GM19468 (cell line): ENCODE results near the gene HOXB4.

Source experiments
- ATAC-seq: cut with Tn5 transposase; IDR thresholded peaks from one replicate; pipeline ENCODE4 v1.9.1; 2021; ENCODE audit warnings: mild to moderate bottlenecking, moderate library complexity, moderate number of reproducible peaks; ENCODE audit not compliant: unreplicated experiment; ENCODE audit errors: extremely low read depth

Gene HOXB4

DNA sequence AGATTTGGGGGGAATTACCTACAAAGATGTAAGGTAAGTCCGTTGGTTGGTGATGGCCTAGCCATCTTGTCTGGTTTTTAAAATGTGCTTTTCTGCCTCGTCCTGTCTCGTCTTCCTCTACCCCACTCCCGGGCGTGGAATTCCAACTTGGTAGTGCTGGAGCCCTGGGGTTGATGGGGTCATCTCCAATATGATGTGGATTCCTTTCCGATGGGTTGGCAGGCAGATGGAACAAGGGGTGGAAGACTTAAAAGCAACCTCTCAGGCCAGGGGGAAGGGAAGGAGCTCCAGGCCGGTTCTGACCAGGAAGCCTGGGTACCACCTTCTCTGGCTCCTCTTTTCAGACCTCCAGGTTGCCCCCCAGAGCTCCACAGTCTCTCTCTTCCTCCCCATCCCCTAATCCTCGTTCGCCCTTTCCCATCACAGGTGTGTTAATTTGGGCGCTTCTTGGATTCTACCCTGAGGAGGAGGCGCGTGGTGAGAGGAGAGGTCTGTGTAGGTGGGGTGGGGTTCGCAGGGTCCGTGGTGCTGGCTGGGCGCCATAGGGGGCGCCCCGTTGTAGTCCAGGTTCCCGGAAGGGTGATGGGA, 28.1 kb downstream of the HOXB4 start:
- ATAC-seq, result no peak

DNA sequence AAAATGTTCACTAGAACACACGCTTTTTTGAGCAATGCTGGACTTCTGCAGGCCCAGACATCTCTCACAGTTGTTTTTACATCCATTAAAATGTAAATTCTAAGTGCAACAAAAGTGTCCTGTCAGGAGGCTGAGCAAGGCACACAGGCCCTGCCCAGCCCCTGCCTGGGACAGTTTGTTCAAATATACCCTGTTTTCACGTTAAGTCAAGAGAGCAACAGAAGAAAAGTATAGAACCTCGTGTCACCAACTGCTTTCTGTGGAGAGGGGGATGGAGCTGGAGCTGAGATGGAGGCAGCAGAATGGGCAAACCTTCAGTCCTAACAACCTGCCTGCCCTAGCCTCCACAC, 28.9 kb downstream of the HOXB4 start:
- no peak for ATAC-seq

DNA sequence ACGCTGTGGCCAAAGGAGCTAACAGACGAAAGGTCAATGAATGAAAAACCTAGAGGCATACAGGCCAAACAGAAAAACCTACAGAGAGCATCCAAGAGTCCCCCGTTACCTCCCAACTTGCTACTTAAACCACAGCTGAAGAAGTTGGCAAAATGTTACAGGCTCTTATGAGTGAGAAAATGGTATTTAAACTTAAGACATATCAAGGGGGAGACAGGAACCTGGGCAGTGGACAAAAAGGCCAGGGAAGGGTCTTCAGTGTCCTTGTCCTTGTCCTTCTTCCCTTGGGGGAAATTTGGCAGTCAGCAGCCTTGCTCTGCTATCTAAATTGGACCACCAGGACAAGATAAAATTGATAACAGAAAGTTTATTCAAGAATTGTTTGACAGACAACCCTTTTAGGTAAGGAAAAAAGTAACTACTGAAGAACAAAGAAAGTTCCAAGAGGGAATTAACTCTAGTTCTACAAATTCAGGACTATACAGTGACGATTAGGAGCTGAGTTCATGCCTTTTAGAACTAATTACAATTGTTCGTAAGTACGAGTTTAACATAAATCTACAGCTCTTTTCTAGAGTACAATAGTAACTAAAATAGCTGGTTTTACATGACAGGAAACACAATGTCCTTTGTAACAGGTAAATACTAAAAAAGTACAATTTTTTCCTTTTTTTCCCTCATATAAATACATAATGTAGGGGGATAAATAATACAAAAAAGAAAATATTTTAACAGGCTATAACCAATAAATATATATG, 29.4 kb downstream of the HOXB4 start:
- no peak for ATAC-seq

DNA sequence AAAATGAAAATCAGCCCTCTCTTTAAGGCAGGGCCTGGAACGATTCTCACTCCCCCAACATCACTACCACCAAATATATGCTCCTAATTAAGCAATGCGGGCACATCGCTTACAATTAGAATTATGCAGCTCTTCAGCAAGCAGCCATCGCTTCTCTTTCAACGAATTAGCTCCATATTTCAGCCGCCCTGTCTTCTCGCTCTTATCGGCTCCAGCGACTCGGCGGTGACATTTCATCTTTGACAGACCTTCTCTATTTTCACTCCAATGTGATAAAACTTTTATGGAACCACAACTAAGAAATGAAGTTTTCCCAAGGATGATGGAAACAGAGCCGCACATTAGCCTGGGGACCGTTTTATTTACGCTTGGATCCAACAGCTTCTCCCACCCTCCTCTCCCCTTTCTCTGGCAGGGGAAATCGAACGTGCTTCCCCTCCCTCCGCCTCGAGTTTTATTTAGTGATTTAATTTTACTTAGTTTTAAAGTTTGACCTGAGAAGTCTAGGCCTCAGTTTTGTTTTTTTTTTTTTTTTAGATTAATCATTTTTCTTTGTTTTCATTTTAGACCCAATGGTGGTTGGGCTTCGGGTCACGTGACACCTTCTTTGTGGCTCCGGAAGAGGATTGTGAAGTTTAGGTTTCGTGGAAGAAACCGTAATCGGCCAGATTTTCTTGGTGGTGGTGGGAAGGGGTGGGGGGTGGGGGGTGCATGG, 30.2 kb downstream of the HOXB4 start:
- ATAC-seq, result no peak

DNA sequence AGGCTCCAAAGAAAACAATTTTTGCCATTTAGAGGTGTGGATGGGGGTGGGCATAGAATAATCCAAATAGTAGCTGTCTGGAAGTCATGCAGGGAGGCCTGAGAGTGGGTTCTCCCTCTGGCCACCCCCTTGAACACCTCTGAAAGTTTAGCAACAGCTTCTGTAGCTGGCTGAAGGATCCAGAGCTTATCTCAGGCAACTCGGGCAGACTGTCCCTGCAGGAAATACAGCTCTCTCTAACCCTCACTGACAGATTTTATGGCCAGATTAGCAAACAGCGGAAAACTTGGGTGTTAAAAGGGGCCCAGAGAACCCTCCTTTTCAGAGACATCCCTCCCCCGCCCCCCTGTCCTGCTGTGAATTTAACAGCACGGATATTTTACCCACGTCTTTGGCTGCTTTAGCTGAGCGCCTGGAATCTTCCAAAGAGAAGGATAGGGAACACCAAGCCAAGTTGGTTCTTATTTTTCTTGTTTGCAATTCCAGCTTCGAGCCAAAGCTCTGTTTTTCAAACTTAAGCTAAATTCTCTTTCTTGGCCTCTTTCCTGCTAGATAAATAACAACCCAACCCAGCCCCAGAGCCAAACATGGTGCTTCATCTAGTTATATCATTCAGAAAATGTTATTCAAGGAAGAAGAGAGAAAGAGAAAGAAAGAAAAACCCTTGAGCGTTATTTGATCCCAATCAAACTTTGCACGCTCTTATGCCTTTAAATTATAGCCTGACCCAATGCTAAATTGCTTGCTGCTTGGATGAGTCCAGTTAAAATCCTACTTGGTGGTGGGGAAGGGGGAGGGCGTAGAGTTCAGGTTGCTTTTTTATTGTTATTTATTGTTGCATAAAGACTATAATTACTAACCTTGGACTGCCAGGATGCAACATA, 31.0 kb downstream of the HOXB4 start:
- no peak for ATAC-seq

DNA sequence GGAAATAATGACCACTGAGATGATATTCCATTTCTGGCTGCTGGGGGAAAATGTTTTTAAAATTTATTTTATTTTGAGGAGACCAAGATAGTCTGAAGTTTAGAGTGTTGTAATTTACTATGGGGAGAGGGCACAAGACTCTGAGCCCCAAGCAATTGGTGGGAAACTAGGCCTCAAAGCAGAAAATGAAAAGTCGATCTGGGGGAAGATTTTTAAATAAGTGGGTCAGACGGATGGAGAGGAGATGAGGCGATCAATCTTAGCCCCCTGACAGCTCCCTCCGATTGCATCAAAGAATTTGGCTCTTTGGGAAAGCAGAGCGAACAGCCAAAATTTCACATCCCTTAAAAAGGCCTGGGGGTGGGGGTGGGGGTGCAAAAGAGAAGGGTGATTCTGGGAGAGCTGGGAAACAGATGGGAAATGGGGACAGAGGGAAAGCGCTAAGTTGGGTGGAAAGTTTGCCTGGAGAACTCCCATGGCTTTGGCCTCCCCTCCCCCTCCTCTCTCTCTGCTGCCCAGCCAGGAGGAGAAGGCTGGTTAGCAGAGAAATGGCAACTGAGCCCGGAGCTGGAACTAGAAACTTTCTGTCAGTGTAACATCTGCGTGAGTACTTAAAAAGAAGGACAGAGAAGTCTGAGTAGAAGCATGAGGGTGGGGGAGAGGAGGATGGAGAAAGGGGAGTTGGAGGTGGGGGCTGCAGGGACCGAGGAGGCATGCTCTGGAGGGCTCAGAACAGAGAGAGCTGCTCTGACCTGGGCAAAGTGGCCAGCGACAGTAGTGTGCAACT, 31.8 kb downstream of the HOXB4 start:
- ATAC-seq, result no peak

DNA sequence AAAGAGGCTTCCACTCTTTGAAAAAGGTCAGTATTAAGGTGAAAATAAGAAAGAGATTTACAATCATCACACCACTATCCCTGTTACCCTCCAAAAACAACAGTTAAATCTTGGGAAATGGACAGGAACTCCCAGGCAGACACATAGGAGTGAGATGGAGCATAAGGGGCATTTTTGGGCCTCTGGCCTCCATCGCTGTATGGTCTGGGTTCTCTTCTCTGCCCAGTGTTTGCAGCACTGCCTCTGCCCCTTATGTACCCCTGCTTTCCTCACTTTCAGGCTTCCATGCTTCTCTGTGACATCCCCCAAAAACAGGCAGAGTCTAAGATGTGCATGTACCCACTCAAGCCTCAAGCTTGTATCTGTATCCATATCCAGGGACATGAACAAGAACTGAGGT, 32.6 kb downstream of the HOXB4 start:
- no peak for ATAC-seq

DNA sequence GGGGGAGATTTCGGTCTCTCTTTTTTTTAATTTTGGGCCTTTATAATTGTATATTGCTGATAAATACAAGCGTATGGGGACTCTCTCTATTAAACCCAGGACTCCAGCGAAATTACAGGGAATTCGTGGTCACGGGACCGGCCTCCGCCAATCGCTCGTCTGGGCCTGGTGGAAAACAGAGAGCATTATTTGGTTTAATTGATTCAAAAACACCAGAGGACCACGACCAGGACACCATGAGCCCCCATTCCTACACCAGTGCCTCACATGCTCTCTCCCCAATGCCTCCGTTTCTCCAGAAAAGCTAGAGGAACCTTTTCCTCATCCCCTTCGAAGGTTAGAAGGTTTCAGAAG, 33.2 kb downstream of the HOXB4 start, which contains the start of gene HOXB2:
Gene HOXB2, minus strand, starts transcription at position 88 of the 354 bp plus-strand sequence. CDS start 198 bp downstream, outside the sequence.
- ATAC-seq, result no peak

DNA sequence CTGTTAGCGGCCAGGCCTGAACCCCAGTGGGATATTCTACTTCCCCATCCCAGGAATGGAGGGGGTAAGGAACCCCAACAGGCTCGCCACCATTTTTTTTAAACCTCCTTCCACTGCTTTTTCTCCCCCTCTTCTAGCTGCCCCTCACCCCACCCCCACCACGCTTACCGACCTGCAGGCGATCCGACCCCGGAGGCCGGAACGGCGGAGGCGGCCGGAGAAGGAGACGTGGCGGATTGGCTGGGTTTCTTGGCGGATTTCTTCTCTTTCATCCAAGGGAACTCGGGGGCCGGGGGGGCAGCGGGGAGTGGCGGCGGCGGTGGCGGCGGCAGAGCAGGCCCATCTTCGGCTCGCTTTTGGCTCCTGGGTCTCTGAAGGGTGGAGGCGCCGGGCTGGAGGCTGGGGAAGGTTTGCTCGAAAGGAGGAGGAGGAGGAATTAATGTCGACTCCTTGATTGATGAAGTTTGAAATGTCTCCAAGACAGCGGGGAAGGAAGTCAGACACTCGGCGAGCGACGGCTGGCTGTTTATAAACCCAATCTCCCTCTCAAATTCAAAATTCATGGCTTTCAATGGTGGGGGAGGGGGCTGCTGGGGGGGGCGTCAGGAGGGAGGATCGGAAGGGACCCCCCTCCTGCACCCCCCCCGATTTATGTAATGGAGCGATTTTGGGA, 33.7 kb downstream of the HOXB4 start:
- ATAC-seq, result no peak

DNA sequence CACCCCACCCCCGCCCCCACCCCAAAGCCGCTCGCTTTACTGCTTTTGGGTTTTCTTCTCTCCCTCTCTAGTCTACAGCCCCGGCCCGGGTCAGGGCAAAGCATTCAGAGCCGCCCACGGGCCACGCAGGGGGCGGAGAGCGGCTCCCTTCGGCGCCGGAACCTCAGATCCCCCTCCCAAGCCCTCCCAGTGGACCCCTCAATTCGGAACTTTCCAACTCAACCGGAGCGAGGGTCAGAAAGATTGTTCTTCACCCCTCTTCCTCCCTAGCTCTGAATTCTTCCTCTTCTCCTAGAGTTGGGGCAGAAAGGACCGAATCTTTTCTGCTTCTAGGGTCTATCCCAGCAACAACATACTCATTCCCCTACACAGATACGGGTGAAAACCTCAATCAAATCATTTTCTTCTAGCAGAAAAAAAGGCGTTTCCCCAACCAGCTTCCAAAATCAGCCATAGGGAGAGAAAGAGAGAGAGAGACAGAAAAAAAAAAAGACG, 34.2 kb downstream of the HOXB4 start:
- ATAC-seq, result no peak

DNA sequence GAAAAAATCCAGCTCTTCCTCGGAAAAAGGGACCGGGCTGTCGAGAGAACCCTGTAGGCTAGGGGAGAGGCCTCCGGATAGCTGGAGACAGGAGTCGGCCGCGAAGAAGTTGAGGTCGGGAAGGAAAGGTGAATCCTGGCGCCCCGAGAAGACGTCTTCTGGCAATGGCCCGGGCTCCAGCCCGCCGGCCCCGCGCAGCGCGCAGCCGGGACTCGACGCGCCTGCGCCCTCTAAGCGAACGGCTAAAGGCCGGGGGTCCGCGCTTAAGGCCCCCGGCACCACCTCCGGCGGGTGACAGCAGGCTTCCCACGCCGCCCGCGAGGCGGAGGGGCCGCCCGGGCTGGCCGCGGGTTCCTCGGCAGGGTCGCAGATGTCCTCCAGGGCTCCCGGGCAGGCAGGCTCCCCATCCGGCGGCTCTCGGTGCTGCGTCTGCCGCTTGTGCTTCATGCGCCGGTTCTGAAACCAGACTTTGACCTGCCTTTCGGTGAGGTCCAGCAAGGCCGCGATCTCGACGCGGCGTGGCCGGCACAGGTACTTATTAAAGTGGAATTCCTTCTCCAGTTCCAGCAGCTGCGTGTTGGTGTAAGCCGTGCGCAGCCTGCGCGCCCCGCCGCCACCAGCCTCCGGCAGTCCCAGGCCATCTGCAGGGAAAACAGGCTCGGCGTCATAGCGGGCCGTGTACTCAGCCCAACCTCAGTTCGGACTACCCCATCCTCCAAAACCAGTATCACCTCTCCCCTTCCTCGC, 34.9 kb downstream of the HOXB4 start:
- ATAC-seq, result no peak

DNA sequence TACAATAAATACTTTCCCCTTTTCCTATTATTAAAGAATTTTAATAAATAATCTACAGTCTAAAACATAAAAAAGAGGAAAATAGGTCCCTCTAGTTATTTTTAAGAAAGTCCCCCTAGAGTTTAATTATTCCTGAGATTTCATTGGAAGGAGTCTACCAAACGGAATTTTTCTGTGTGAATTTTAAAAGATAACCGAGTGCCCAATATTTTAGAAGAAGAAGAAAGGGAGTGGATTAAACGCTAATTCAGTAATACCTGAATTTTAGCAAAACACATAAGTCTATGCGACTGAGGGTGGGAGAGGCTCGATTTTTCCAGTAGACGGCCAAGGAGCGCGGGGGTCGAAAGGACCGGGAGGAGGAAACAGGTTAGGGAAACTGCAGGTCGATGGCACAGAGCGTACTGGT, 35.4 kb downstream of the HOXB4 start:
- no peak for ATAC-seq

DNA sequence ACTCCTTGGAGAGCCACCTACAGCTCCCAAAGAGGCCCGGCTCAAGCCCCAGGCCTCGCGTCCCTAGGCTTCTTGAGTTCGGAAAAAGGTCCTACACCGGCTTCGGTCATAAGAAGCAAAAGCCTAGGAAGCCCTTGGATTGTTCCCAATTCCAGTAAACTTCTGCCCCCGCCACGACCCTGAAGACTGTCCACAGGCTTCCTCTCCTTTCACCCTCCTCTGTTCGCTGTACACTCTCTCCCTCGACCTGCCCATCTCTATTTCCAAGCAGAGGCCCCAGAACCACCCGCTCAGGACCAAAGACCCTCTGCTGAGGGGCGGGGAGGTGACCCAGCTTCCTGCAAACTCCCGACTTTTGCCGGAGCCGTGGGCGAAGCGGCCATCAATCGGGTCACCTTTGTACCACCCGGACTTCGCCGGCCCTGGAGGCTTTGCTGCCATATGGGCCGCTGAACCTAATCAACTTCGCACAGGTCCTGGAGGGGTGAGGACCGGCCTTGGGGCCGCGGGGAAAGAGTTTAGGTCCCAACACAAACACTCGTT, 36.0 kb downstream of the HOXB4 start:
- ATAC-seq, result no peak

DNA sequence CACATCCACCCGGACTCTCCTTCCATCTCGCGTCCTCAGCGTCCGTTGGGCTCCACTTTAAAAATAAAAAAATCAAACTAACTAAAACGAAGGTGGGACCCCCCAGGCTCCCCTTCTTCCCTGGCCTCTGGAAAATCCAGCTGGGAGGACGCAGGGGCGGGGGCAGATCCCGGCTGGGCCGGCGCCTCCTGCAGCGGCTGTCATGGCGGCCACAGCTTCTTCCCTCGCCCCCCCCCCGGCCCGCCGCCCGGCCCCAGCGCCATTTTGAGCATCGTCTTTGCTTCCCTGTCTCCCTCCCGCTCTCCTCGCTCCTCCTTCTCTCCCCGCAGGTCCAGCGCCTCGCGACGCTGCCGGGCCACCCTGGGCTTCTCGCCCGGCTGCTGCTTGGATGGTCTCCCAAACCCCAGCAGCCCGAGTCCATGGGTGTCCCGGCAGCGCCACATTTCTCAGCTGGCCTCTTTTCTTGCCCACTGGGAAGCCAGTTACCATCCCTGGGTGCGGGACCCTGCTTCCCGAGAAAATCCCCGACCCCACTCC, 36.5 kb downstream of the HOXB4 start:
- no peak for ATAC-seq

DNA sequence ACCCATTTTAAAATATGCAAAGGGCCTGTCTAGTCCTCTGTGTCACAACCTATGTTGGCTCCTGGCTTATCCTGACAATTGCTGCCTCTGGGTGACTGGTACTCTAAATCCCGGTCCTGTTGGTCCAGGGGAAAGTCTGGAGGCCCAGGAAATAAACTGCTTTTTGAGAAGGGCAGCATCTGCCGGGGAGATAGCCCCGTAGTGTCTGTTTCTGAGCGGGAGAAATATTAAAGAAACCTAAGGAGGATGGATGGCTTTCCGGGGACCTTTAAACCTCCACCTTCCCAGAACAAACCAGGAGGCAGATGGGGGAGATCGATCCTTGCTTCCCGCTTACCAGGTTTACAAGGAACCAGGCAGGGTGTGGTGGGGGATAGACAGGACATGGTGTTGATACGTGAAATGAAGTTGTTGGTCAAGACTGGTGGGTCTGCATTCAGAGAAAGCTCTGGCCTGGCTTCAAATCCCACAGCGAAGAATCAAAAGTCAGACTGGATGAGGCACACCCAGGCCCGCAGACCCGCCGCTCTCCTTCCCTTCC, 37.0 kb downstream of the HOXB4 start:
- ATAC-seq, result no peak

DNA sequence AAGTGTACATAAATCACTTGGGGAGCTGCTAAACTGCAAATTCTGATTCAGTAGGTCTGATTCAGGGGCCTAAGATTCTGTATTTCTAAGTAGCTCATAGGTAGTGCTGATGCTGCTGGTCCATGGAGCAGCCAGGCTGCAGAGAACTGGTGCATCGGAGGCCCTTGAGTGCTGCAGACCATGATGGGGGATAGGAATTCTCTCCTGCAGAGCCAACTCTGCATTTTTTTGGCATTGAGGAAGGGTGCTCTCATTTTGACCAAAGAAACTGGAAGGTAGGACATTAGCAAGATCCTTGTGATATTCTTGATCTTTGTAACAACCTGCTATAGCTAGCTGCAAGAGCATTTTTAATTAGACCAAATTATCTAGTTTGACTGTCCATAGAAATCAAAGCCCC, 37.9 kb downstream of the HOXB4 start:
- ATAC-seq, result no peak

DNA sequence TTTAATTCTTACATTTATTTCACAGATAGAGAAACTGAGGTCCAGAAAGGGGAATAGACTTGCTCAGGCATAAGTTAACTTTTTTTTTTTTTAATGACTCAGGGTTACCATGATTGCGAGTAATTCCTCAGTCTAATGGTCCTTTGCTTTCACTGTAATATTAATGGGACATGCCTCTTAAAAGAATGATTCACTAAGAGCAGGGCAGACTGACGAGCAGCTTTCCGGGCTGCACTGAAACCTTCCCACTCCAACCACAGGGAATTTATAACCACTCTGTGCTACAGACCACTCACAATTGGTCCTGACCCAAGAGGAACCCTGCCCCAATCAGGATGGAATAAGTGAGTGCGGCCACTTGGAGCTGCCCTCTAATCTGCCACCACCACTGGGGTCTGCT, 39.0 kb downstream of the HOXB4 start:
- no peak for ATAC-seq

DNA sequence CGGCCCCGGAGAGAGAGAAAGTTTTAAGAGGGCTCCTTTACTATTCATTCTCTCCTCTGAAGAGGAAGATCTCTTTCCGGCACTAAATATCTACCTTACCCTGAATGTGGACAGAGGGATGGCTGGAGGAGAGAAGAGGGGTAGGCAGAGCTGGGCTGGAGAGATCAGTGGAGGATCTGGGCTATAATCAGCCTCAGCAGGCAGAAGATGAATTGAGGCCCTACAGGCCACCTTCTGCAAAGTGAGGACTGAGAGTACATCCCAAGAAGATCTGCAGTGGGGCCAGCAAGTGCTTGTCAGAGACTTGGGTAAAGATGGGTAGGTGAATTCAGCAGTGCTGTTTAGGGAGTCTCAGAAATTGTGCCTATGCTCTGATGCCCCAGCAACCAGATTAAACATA, 40.8 kb downstream of the HOXB4 start:
- no peak for ATAC-seq
